COR-L47 (cell line): ENCODE data around the gene MSTO1.
"Not testable (repeated sequence)": the region's sequence is repeated elsewhere in the genome, so short reads cannot be mapped to it uniquely, and the experiment has no call there.

ENCODE experiments used
- DNase-seq: peaks from one replicate; lab custom pipeline; 2025; lab: John Stamatoyannopoulos, UW

MSTO1 gene

GRCh38 chr1:155609515-155610256, at the start of gene MSTO1:
MSTO1 (plus strand) TSS chr1:155610218; CDS start chr1:155610249, 31 bp downstream.
- DNase-seq = peak; percentile 95

GRCh38 chr1:155561779-155562580, 48.0 kb upstream of the MSTO1 start:
- DNase-seq = not testable (repeated sequence)

- DNase-seq = peak; percentile 88
Observed at GRCh38 chr1:155562581-155563376, 47.2 kb upstream of the MSTO1 start, which contains the start of gene ASH1L. ASH1L (minus strand) TSS chr1:155562803; CDS start chr1:155521519, 41,284 bp downstream.

GRCh38 chr1:155563377-155564022, 46.5 kb upstream of the MSTO1 start:
- not testable (repeated sequence) for DNase-seq

- DNase-seq = no peak
Observed at GRCh38 chr1:155569988-155570592, 39.9 kb upstream of the MSTO1 start.

GRCh38 chr1:155570593-155570990, 39.4 kb upstream of the MSTO1 start:
- DNase-seq = no peak

GRCh38 chr1:155574077-155574476, 35.9 kb upstream of the MSTO1 start:
- no peak for DNase-seq

- DNase-seq = not testable (repeated sequence)
Observed at GRCh38 chr1:155575608-155576007, 34.4 kb upstream of the MSTO1 start.

- DNase-seq = not testable (repeated sequence)
Observed at GRCh38 chr1:155583846-155584245, 26.2 kb upstream of the MSTO1 start.

GRCh38 chr1:155589282-155589681, 20.7 kb upstream of the MSTO1 start:
- not testable (repeated sequence) for DNase-seq

GRCh38 chr1:155590516-155591247, 19.3 kb upstream of the MSTO1 start:
- not testable (repeated sequence) for DNase-seq

GRCh38 chr1:155591770-155592169, 18.2 kb upstream of the MSTO1 start:
- DNase-seq = peak; percentile 66

GRCh38 chr1:155595877-155596474, 14.0 kb upstream of the MSTO1 start:
- peak; percentile 37 for DNase-seq

- no peak for DNase-seq
Observed at GRCh38 chr1:155596864-155597263, 13.2 kb upstream of the MSTO1 start.

- no peak for DNase-seq
Observed at GRCh38 chr1:155598842-155599331, 11.1 kb upstream of the MSTO1 start.

GRCh38 chr1:155599828-155600572, 10.0 kb upstream of the MSTO1 start:
- DNase-seq = not testable (repeated sequence)

GRCh38 chr1:155607708-155608107, 2.3 kb upstream of the MSTO1 start:
- DNase-seq = no peak

GRCh38 chr1:155608888-155609225, 1.2 kb upstream of the MSTO1 start:
- DNase-seq = no peak

GRCh38 chr1:155610257-155610647, 234 bp downstream of the MSTO1 start:
- not testable (repeated sequence) for DNase-seq
